Liver (tissue), 3 donors: ENCODE results near the gene HIVEP3.

Source experiments
- ATF3 ChIP-seq: IDR thresholded peaks from 2 replicates; pipeline ENCODE4 v1.6.1; 2016; ENCODE audit warnings: antibody characterized with exemption
- CTCF ChIP-seq: fragments of 150-350 bp; IDR thresholded peaks from 2 replicates; pipeline ENCODE4 v1.5.1; 2017; ENCODE audit warnings: improper control_type of control experiment, low read depth, low read length; ENCODE audit not compliant: missing input control
- EGR1 ChIP-seq, 2 donors: IDR thresholded peaks; 2 replicates each; pipeline ENCODE4 v1.6.1; 2016 to 2018; ENCODE audit warnings: antibody characterized with exemption in 2 of 2, low read depth in 2 of 2
- FOXA1 ChIP-seq: IDR thresholded peaks from 2 replicates; pipeline ENCODE4 v1.6.1; 2016; ENCODE audit warnings: antibody characterized with exemption
- GABPA ChIP-seq, 2 donors: IDR thresholded peaks in 1 of 2; conservative IDR thresholded peaks in 1 of 2; 2 replicates each; pipeline ENCODE4 v1.6.1; 2016; ENCODE audit warnings: antibody characterized with exemption in 2 of 2, mild to moderate bottlenecking in 1 of 2, moderate library complexity in 1 of 2
- JUND ChIP-seq, 2 donors: IDR thresholded peaks; 2 replicates each; pipeline ENCODE4 v1.6.1; 2016; ENCODE audit warnings: antibody characterized with exemption in 2 of 2
- MAX ChIP-seq: IDR thresholded peaks from 2 replicates; pipeline ENCODE4 v1.6.1; 2016; ENCODE audit warnings: antibody characterized with exemption
- NR2F2 ChIP-seq: IDR thresholded peaks from 2 replicates; pipeline ENCODE4 v1.6.1; 2016; ENCODE audit warnings: antibody characterized with exemption
- RAD21 ChIP-seq, 2 donors: IDR thresholded peaks; 2 replicates each; pipeline ENCODE4 v1.6.1; 2016; ENCODE audit warnings: antibody characterized with exemption in 2 of 2, mild to moderate bottlenecking in 2 of 2
- REST ChIP-seq: IDR thresholded peaks from 2 replicates; pipeline ENCODE4 v1.6.1; 2016; ENCODE audit warnings: antibody characterized with exemption, mild to moderate bottlenecking
- RXRA ChIP-seq, 2 donors: IDR thresholded peaks; 2 replicates each; pipeline ENCODE4 v1.6.1; 2017 to 2018; ENCODE audit warnings: antibody characterized with exemption in 2 of 2, mild to moderate bottlenecking in 1 of 2
- TAF1 ChIP-seq: conservative IDR thresholded peaks from 2 replicates; pipeline ENCODE4 v1.6.1; 2016; ENCODE audit warnings: antibody characterized with exemption, mild to moderate bottlenecking
- YY1 ChIP-seq: IDR thresholded peaks from 2 replicates; pipeline ENCODE4 v1.6.1; 2016; ENCODE audit warnings: antibody characterized with exemption, mild to moderate bottlenecking
- ZBTB33 ChIP-seq: IDR thresholded peaks from 2 replicates; pipeline ENCODE4 v1.6.1; 2016; ENCODE audit warnings: antibody characterized with exemption
- donor health status: healthy.
- donor health status: healthy.

GRCh38 chr1:41617336-41617735, 301.4 kb downstream of the HIVEP3 start:
- no peak for TF ChIP-seq CTCF
- TF ChIP-seq EGR1 (IDR thresholded peaks at IDR 0.05; ENCODE audit: low read depth in 2 of 2), result no peak
- no peak for TF ChIP-seq MAX
- no peak for TF ChIP-seq YY1
- no peak for TF ChIP-seq TAF1
- TF ChIP-seq REST, result no peak
- no peak for TF ChIP-seq JUND (IDR thresholded peaks at IDR 0.05)
- TF ChIP-seq GABPA (IDR thresholded peaks at IDR 0.05 in 1 of 2, conservative IDR thresholded peaks at IDR 0.05 in 1 of 2), result no peak
- no peak for TF ChIP-seq RAD21 (IDR thresholded peaks at IDR 0.05)
- no peak for TF ChIP-seq RXRA (IDR thresholded peaks at IDR 0.05)
- TF ChIP-seq NR2F2, result no peak
- TF ChIP-seq ZBTB33, result no peak
- no peak for TF ChIP-seq ATF3
- TF ChIP-seq FOXA1, result no peak
